GM19328 (cell line): ENCODE measurements around the gene KBTBD8.

Experiments
- ATAC-seq: cut with Tn5 transposase; IDR thresholded peaks from one replicate; pipeline ENCODE4 v1.9.1; 2021; ENCODE audit warnings: mild to moderate bottlenecking, moderate library complexity; ENCODE audit not compliant: unreplicated experiment

KBTBD8 gene

GRCh38 chr3:66997560-66998112, 471 bp upstream of the KBTBD8 start:
- peak; percentile 89 for ATAC-seq

GRCh38 chr3:66998904-66999235, 763 bp downstream of the KBTBD8 start:
- no peak for ATAC-seq

- peak; percentile 47 for ATAC-seq
These were observed 1.9 kb downstream of the KBTBD8 start for GRCh38 chr3:67000009-67000408.

DNA sequence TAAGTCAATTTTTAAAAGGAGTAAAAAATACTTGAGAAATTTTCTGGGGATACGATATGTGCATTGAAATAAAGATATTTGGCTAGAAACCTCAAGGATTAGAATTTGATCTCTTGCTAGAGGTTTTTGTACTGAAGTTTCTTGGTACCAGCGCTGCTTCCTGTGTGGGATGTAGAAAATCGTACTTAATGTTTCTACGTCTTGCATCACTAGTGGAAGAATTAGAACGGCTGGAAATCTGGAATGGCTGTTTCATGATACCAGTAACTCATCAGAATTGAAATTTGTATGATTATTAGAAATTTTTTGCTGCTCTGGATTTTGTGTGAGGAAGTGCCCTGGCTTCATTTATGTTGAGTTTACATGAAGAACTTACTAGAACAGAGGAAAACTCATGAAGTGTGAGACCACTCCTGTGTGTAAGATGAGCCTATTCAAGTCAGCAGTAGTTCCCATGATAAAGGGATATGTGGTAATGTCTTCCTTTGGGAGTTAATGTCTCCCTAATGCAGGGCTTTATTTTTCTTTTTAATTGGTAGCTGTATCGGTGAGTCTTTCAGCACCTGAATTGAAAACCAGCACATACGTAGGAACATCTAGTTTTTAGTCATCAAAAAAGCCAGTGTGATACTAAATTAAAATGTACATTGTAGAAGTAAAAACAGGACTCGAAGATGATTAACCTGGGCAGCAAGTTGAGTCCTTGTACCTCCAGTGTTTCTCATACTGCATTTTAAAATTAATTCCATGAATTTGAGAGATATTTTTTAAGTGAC, 3.2 kb downstream of the KBTBD8 start:
- no peak for ATAC-seq

DNA sequence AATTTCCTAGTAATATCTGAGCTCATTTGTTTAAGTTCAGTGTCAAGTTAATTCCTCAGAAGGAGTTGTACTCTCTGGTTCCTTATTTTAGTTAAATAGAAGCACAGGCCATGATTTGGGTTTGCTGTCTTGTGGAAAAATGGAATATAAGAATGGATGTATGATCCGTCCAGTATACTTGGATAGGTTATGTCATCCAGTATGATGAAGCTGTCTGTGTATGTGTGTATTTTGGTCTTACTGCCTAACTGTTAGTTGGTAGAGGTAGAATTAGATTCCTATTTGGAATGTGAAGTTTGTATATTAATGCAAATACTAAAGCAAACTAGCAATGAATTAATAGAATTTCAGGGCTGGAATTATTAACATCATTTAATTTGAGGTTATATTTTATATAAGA, 7.9 kb downstream of the KBTBD8 start:
- no peak for ATAC-seq

- ATAC-seq: no peak
These were observed 8.4 kb downstream of the KBTBD8 start for GRCh38 chr3:67006460-67006859.

DNA sequence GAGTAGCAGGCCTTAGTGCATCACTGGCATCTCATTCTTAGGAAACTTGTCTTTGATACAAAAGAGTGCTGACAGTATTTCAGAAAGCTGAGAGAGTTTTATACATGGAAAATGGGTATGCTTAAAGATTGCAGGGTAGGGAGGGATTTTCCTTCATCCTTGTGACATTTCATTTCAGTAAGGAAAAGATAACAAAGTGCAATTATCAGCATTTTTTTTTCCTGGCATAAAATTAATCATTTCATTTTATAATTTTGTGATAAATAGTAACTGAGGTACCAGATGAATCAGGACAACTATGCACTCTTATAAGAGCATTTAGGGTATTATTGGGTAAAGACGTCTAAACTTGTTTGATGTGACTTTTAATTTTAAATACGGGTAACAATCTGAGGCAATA, 10.3 kb downstream of the KBTBD8 start:
- no peak for ATAC-seq

DNA sequence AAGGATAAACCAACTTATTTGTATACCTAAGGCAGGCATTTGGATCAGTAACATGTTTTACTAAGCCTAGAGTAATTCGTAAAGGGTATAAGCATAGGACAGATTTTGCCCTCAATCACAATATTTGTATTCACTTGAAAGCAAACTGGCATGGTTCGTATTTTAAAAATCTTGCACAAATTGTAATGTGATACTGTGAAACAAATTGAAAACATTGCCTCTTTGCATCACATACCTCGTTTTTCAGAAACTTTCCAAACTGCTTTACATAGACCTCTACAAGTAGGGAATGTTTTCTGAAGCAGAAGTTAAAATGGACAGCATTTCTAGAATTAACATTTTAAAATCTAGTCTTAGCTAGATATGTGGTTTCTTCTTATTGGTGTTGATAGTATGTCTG, 11.6 kb downstream of the KBTBD8 start:
- ATAC-seq: no peak

- ATAC-seq: no peak
These were observed 13.5 kb downstream of the KBTBD8 start for GRCh38 chr3:67011414-67012131.

GRCh38 chr3:67012564-67012963, 14.5 kb downstream of the KBTBD8 start:
- no peak for ATAC-seq

DNA sequence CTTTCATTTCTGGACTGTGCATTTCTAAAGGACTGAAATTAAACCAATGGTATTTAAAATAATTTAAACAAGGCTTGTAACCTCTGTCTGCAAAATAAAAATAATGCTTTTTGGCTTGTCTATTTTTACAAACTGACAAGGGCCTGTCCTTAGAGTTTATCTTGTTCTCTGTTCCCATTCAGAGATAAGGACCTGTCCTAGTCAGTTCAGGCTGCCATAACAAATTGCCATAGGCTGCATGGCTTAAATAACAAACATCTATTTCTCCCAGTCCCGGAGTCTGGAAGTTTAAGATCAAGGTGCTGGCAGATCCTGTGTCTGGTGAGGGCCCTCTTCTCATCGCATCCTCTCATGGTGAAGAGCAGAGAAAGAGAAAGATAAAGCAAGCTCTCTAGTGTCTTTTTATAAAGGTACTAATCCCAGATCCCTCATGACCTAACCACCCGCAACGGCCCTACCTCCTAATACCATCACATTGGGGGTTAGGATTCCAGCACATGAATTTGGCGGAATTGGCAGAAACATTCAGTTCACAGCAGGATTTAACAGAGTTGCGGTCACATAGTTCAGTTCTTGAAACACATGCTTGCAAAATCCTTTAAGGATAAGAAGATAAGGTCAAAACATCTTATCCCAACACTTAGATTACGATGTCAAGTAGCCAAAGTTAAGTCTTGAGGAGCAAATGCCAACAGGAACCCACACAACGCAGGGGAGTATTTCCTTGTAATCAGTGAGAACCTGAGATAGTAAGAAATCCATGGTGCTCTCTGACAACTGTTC, 17.8 kb downstream of the KBTBD8 start:
- no peak for ATAC-seq

DNA sequence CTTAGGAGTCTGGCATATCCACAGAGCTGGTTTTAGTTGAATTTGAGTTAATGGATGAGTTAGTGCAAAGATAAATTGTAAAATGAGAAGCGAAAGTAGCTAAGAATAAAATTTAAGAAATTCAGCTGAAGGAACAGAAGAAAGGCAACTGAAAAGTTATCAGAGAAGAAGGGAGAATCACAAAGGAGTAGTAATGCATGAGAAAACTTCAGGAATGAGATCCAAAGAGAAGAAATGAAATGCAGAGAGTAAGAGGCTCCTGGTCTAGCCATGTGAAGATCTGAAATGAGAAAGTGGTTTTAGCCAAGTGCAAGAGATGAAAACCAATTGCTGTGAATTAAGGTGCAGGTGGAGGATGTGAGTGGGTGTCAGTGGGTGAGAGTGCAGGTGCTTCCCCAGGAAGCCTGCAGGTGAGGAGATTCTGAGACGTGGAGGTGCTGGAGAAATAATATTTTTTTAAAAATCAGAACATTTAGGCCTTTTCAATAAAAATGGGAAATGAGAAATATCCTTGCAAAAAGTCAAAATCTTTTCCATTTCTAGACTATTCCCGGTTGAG, 18.5 kb downstream of the KBTBD8 start:
- peak; percentile 38 for ATAC-seq

- ATAC-seq: no peak
These were observed 19.1 kb downstream of the KBTBD8 start for GRCh38 chr3:67017211-67017610.

DNA sequence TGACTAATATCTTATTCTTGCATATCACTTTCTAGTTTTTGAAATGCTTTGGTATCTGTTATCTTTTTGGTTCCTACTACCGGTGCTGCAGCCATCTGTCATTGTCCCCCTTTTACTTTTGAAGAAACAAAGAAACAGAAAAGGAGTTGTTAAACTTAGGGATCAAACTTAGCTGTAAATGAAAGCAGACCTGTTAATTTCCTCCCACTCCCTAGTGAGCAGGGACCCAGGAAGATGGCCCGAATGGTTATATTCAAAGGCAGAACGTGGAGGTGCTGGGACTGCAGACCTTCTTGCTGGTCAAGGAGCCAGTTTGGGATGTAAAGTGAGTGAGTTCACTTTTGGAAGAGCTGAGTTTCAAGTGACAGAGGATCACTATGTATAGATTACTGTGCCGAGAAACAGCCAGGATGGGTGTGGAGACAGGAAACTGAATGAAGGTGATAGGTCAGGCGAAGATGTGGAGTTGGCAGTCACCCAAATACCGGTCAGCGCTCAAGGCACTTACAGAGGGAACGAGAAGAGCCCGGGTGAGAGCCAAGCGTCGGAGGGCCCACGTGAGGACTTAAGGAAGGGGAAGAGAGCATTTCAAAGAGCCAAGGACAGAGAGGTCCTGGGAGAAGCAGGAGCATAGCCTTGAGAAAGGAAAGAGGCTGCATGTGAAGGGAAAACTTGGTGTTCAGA, 20.1 kb downstream of the KBTBD8 start:
- ATAC-seq: peak; percentile 35

DNA sequence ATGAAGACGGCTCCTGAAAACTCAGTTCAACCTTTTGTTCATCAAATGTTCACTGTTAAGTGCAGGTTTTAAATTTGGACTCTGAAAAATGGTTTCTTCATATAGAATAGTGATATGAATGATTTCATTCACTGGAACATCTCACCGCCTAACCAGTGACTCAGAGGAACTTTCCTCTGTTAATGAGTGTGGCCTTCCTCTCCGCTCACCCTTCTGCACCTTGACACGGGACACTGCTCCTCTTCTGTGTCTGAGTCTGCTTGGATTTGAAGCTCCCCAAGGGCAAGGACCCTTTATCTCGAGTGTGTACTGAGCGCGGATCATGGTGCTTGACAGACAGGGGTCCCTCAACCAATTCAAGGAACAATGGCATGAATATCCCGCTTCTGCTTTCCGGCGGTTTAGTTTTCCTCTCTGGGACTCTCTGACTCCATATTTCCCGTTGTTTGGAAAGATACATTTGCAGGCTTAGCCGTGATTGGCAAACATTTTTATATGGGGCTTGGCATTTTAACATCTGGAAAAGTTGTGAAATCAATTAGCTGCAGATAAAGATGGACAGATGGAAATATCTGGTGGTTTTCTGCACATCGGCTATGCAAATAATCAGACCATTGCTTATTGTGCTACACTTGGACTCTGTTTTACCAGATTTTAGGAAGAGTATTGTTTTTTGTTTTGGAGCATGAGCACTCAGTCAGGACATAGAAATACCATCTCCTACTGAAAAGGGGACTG, 20.9 kb downstream of the KBTBD8 start:
- peak; percentile 43 for ATAC-seq

DNA sequence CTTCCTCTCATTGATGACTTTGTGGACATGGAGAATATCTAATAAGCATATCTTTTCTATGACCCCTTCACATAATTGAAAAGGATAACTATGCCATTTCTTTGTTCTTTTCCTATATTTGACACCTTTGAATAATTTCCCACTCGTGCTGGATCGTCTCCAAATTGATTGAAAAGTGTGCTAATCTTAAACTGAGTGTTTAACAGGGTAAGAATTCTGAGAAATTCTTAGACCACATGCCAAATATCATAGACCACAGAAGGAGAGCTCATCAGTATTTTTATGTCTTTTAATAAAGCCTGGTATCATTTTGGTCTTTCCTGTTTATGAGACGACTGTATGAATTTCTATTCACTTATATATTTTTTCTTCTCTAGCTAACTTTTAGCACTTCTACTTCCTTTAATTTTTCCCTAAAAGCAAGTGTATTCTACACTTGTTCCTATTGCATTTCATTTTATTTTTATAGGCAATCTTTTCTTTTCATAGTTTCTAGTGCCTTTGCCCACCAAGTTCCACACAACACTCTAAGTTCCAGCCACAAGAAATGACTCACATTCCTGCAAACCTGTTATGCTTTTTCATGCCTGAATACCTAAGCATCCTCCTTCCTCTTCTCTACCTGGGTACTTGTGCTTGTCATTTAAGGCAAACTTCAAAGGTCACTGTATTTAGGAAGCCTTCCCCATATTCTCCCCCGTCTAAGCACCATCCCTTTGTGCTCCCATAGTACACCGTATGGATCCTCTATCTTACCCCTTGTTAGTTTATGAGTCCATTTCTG, 30.1 kb downstream of the KBTBD8 start:
- no peak for ATAC-seq

DNA sequence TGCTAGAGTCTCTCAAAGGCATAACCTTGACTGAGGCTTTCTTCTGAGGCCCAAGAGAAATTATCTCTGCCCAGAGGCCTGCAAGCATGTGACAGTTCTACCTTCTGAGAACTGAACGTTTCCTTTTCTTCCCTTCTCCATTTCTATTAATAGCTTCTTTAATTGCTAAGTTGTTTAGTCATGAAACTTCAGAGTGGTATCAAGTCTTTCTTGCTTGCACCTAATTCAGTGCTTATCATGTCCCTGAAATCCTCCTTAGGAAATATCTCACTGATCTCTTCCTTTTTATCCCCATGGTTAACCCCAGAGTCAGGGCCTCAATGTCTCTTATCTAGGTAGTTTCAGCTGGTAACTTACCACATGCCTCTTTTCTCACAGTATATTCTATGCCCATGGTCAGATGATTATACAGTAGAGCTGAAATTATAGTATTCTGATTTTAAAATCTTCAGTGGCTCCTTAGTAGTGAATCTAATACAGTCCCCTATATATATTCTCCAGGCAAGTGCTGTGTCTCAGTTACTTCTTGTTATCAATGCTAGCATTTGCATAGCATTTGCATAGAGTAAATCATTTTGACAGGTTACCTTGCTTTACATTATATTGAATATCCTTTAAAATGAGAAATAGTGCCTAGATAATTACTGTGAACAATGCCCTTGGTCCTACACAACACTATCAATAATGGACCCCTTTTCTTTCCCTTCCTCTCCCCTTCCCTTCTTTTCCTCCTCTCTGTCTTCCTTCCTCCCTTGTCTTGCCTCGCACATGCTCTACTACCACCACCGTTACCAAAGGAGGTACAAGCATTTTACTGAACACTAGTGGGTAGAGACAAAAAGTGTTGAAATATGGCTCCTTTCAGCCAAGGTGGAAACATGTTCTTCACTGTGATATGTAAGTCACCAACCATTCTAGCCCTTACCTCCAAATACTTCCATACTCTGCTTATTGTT, 33.0 kb downstream of the KBTBD8 start:
- ATAC-seq: peak; percentile 69

- no peak for ATAC-seq
These were observed 33.9 kb downstream of the KBTBD8 start for GRCh38 chr3:67031986-67032385.
